Amygdala (tissue), 56 donors: ENCODE results near the gene LMBR1.
A peak's percentile ranks its signal among the peaks of the same experiment; 100 is the strongest.

Experiments
- DNase-seq, 56 donors: peaks; one replicate each; lab custom pipeline; 2025; lab: John Stamatoyannopoulos, UW

Gene LMBR1

DNA sequence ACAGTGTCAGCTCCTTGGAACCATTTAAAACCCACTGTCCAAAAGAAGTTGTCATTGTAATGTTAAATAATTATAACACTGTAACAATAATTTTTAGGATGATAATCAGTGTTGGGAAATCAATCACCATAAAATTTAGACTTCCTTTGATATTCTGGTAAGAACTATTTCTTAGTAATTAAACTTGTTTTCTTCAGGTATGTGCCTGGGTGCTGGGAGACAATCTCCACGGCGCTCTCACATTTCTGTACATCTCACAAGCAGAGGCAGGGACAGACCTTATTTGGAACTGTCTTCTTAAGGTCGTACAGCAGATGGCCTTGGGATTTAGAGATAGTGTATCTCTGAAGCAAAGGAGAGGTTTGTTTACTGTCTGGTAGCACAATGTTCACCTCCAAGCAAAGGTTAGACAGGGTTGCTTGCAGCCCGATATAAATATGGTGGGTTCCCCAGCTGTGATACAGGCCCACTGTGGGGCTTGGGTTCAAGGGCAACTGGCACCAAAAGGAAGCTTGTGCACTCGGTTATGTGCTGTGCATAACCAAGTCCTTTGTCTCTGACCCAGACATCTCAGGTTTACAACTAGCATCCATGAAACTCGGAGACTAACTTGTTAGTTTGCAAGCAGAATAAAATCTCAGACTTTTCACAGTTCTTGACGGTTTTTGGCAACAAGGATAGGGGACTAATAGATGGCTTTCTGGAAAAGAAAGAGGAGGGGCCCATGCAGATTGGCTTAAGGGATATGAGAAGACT is 126.9 kb downstream of the LMBR1 start:
- DNase-seq, result no peak

DNA sequence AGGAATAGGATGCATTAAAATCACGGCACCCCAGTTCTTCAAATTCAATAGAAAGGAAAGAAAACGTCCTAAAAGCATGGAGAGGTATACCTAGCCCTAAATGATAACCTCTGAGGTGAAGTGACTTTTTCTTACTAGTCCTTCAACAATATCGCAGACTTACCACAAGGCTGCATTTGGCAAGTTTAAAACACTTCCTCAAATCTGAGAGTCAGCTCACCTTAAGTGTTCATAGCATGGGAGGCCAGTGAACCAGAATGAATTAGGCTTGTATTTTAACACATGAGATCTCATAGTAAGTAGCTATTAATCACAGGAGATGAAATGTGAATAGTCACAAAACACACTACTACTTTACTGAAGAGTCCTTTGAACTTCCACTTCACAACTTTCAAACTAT is 128.2 kb downstream of the LMBR1 start:
- DNase-seq, result no peak

DNA sequence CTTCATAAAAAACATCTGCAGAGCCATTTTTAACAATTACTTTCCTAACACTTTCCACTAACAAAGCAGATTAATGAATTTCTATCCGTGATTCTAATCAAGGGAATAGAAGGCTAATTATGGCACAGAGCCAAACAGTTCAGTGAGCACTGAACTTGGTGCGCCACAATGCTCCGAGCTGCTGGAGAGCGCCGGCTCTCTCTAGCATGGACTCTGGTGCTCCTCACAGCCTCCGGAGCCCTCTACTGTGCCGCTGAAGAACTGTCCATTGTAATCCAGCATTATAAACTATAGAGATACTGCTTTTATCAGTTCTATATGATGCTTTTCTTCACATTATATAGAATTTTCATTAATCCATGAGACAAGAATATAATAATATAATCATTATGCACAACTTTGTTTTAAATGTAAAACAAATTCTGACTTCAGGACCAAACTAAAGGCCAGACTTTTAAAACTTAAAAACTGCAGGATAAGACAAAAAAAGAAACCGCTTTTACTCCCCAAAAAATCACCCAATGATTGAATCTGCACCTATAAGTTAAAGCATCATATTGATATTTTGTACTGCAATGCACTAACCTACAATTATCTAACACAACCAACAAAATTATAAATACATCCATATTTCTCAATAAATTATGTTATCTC is 128.8 kb downstream of the LMBR1 start:
- peak in 46 of 56 donors; percentile 2 to 79 (median 48) for DNase-seq

DNA sequence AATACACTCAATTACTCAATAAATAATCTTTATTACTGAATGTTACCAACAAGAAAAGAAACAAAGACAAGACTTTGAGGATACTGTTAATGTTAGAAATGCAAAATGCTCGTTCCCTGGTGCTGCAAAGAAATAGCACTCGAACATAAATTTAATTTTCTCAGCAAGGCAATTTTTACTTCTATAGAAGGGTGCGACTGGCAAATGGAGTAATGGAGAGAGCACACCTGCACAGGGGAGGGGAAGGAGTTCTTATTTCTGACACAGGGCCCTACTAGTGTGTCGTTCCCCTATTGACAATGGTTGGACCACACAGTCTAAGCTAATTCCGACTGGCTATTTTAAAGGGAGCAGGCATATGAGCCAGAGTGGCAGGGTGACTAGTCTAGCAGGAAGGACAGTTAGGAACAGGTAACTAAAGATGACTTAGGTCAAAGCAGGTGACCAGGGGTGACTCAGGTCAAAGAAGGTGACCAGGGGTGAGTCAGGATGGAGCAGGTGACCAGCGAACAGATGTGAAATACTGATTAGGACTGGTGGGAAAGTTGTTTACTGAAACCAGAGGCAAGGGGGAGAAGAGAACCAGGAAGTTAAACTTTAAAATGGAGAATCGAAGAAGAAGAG is 133.3 kb downstream of the LMBR1 start:
- DNase-seq, result no peak

DNA sequence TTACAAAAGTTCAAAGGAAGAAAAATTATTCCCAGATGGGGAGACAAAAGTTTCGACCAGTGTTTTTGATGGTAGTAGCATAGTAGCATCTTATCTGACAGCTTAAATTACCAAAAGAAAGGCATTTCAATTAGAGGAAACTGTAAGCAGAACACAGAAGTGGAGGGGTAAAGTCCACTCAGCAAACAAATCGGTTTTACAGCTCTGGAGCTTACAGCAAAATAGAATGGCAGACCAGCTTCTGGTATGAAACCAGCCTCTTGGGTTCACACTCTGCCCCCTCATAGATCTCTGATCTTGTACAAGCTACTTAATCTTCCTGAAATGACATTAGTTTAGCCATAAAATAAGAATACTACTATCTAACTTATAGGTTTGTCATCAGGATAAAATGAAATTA is 133.8 kb downstream of the LMBR1 start:
- DNase-seq, result no peak

DNA sequence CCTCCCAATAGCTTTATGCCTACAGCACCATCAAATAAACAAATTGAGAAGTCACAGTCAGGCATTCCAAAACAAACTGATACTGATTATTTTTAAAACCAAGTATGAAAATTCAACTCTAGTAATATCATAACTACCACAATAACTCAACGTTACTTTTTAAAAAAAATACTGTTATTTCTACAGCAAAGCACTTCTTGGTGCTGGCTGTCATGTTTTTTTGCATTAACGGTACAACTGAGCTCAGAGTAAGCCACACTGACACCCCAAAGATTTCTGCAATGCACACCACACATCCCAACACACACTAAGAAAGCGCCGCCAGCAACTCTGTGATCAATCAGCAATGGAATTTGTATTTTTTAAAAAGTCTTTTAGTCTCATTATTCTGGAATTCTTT is 138.8 kb downstream of the LMBR1 start:
- no peak for DNase-seq

DNA sequence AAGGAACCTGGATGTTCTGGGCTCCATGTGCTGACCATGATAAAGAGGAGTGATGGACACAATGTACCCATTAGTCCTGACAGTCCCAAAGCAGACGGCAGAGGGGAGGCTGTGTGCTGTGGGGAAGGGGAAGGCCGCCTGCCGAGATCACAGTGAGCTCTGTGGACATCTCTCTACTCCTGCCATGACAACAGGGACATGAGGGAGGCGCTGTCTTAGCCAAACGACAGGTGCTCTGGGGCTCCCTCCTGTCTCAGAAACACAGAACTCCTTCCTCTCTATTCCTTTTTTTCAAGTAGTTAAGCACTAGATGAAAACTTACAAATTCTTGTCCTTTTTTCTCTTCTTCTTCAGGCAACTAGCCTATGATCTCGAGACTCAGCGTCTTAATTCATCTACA is 139.4 kb downstream of the LMBR1 start:
- no peak for DNase-seq

DNA sequence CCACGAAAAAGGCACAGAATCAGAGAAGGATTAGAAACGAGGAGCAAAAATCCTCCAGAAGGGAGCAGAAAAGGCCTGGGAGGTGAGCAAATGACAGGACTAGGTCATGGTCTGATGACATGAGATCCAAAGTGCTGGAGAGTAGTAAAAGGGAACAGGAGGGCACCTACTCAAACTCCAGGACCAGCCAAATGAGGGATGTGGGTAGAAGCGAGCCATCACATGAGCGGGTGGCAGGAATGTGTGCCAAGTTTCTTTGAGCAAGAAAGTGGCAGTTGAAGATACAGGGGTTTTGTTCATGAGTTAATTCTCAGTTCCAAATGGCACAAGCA is 139.8 kb downstream of the LMBR1 start:
- no peak for DNase-seq

DNA sequence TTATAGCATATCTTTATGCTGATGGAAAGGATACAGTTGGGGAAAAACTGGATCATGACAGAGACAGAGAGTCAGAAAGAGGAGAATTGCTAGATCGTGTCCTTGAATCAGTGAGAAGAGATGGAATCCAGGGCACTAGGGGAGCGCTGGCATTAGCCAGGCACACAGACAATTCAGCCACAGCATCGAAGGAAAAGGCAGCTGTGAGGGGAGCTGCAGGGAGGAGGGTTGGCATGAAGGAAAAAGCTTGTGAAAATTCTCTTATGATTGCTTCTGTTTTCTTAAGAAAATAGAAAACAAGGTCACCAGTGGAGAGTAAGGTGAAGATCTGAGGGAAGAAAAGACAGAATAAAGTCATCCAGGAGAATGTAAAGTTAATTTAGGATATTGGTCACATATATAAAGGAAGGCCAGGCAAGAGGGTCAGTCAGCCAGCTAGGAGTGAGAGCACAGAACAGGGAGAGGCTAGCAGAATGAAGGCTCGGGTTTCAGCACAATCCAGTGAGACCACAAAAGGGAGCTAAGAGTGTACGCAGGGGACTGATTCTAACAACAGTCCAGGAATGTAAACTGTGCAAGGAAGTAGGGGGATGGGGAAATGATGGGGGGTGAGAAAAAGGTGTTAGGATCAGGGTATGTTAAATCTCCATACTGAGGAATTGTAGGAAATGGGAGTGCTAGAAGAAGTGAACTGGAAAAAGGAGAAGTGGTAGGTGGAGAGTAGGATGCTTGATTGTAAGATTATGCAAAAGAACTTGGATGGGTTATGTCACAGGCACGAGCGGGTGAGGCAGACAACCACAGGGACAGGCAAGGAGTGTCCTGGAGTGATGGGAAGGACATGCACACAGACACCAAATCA is 140.4 kb downstream of the LMBR1 start:
- no peak for DNase-seq

DNA sequence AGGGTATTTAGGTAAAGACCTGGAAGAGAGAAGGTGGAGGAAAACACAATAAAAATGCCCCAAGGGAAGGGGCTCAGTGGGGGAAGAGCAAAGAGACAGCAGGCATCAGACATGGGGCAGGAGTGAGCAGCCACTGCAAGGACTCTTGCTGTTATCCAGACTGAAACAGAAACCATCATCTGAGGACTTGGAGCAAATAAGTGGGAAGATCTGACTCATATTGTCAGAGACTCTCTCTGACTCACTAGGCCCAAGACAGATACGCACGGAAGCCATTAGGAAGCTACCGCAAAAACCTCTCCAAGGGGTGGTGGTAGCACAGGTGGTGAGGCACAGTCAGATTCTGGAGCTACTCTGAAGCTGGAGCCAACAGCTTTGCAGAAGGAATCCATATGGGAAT is 141.7 kb downstream of the LMBR1 start:
- DNase-seq, result no peak

DNA sequence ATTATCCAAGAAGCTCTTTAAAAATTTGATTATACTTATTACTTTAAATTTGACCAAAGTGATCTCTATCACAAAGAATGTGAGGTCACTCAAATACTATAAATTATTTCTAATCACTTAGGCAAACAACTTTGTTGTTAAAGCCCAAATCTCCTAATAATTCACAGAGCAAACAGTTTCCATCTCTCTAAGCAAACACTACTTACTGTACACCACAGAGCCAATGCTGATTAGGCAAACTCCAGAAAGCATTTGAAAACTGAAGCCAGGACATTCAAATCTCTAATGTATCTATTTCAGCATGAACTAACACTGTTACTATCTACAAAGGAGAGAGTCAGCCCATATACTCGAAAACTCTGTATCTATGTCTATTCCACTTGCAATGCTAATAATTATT is 145.3 kb downstream of the LMBR1 start:
- DNase-seq, result no peak

DNA sequence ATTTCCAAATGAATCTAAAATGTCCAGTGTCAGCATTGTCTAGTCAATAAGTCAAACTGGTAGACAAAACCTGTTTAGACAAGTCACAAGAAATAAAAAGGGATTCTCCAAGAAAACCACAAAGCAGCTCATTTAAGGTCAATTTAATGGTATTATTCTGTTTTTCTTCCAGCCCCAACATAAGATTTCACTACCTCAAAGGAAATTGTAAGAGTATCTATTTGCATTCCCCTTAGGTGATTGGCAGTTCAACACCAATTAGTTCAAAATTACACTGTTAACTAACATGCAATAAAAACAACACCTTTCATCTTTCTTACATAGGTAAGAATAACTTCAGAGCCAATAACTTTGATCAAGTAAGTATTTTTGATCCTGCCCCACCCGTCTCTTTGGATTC is 146.1 kb downstream of the LMBR1 start:
- no peak for DNase-seq

DNA sequence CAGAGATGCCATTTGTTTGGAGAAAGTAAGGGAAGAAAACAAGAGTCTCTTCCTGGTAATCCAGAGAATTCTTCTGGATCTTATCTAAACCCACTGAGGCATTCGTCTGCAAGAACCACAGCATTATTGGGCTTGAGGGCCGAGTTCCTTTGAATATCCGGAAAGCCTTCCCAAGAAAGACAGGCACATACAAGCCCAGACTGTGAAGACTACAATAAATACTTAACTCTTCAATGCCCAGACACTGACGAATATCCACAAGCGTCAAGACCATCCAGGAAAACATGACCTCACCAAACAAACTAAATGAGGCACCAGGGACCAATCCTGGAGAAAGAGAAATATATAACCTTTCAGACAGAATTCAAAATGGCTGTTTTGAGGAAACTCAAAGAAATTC is 153.4 kb downstream of the LMBR1 start:
- no peak for DNase-seq

DNA sequence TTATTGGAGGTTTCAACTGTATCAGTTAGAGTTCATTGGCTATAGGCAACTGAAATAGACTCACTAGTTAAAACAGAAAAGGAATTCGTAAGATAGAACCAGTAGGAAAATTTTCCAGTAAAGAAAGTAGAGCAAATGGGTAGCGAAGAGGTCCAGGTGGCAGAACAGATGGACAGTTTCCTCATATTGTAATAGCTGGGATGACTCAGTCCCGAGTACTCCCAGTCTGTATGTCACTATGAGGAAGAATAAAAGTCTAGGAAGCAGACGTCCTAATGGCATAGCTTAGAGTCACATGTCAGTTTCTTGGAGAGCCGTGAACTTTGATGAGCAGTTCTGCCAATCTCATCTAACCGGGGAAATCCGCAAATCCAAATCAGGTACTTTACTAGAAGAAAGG is 157.1 kb downstream of the LMBR1 start:
- no peak for DNase-seq

DNA sequence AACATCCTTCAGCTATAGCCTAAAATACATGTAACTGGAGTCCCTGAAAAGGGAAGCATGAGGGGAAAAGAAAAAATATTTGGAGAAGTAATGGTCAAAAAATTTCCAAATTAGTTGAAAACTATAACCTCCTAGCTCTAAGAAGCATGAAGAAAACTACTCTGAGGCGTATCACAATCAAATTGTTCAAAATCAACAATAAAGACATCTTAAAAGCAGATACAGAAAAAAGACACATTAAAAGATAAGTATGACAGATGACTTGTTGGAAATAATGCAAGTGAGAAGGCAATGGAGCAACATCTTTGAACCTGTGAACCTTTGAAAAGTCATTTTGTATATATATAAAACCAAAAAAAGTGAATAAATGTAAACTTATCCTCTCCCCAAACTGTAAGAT is 159.3 kb downstream of the LMBR1 start:
- no peak for DNase-seq

DNA sequence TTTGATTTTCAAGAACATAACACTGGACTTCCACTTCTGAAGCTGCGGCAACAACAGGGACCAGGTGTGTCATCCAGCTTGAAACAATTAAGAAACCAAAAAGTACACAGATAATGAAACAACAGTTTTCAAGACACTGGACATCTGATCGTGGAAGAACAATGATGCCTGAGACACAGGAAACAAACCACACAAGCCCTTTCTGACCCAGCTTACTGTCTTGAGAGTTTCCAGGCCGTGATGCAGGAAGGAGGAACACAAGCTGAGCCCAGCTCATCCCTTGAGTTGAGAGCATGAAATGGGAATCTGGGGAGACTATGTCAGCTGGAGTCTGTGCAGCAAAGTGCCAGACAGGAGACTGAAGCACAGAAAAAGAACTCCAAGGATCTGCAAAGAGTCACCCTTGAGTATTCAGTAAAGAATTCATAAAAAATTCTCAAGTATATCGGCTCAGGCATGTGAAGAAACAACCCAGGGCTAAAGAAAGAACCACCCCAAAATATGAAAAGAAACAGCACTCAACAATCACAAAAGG is 160.8 kb downstream of the LMBR1 start:
- no peak for DNase-seq

DNA sequence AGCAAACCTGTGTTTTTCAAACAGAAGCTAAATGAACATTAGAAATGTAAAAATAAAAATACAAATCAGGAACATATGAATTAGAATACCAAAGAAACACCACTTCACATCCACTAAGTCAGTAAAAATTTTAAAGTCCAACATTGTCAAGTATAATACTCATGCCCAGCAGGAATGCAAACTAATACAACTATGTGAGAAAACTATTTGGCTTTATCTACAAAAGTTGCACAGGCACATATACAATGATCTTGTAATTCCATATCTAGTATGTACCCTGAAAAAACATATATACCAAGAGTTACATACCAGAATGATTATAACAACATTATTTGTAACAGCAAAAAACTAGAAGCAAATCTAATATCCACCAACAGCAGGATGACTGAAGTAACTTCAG is 161.3 kb downstream of the LMBR1 start:
- DNase-seq, result no peak

DNA sequence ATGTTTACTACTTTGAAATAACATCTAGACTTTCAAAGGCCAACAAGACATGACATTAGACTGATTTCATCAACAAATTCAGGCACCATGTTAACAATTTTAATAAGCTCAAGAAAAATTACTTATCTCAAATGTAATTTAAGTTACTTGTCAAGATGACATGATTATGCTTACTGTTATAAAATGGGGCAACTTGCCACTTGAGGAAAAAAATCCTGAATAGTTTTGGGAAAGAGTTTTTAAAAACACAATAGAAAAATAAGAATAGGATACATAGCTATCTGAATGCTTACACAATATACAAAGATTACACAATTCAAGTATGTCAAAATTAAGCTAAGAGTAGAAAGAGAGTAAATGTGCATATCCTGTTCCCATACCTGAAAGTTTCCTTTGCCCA is 167.0 kb downstream of the LMBR1 start:
- DNase-seq, result no peak

DNA sequence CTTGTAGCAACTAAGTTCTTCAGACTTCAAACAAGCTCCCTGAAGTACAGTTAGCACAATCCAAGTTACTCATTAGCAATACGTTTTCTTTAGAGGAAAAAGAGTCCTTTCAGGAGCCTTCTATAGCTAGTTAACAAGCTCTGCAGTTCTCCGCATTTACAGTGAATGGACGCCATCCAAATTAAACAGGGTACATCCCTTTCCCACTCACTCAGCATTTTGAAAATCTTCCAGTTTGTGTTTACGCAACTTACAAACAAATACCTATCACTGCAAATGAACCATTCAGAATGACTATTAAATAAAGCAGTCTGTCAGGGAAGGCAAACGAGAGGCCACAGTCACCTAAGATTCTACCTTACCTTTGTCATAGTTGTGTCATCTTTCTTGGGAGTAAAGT is 167.9 kb downstream of the LMBR1 start:
- DNase-seq, result no peak

DNA sequence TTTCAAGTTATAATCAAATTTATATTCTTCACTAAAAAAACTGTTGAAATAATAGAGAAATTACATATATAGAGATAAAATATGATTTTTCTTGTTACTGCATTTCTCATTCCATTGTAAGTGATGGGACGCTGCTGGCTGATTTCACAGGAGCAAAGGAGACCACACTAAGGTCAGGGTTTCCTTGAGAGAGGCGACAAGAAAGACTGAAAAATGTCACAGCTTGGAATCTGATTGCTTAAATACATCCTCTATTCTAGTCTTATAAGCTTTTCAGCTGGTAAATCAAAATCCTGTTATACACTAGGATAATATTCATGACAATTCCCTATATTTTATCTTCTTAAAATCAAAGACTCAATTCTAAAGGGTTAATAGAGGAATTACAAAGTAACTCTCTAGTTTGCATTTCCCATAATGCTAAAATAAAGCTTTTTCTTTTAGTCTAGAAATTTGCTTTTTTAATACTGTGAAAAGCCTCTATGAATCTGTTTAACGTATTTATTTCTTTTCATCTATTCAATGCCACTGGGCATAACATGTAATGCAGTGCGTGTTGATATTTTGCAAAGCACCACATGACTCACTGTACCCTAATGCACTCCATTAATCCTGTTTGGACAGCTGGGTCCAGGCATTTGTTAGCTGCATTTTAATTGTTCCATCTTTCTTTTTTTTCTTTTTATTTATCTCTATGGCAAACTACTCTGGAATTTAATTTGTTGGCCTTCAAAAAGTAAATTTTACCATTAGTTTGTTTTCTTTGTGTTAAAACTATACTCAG is 170.7 kb downstream of the LMBR1 start:
- no peak for DNase-seq
